ENCODE measurements around the gene KRT36.

Gene KRT36

DNA sequence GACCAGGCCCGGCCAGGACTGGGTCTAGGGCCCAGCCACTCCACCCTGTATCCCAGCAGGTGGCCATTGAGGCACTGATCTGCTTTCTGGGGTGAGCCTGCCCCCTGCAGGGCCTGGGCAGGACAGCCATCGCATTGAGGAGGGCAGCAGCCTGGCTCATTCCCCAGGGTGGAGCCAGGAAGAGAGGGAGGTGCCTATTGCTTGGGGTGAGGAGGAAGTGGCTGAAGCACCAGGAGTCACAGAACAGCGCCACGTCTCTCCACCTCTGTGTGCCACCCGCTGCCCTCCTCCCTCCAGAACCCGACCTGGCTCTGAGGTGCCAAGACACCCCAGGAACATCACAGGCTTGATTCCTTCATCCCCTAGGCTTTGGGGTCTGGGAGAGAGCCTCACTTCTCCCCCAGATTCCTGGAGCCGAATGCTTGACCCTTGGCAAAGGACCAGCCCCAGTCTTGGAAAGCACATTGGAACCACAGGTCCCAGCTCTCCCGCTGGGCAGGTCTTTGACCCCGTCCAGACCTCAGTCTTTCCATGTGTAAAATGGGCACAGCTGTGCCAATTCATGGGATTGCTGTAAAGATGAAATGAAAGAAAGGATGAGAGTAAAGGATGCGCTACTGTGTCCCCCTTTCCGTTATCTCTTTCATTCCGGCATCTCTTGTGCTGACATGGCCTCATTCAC, 7.2 kb upstream of the KRT36 start:
- H3K9me3 ChIP-seq (ENCODE audit: low read length) = no peaks in the 10 kb centered on the region
- TF ChIP-seq EZH2 (IDR thresholded peaks at IDR 0.05; ENCODE audit: borderline replicate concordance, low read length) = no peak
- TF ChIP-seq, protein P1, sequence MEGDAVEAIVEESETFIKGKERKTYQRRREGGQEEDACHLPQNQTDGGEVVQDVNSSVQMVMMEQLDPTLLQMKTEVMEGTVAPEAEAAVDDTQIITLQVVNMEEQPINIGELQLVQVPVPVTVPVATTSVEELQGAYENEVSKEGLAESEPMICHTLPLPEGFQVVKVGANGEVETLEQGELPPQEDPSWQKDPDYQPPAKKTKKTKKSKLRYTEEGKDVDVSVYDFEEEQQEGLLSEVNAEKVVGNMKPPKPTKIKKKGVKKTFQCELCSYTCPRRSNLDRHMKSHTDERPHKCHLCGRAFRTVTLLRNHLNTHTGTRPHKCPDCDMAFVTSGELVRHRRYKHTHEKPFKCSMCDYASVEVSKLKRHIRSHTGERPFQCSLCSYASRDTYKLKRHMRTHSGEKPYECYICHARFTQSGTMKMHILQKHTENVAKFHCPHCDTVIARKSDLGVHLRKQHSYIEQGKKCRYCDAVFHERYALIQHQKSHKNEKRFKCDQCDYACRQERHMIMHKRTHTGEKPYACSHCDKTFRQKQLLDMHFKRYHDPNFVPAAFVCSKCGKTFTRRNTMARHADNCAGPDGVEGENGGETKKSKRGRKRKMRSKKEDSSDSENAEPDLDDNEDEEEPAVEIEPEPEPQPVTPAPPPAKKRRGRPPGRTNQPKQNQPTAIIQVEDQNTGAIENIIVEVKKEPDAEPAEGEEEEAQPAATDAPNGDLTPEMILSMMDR (IDR thresholded peaks at IDR 0.05; ENCODE audit: low read length) = peak; percentile 48; the same call in 1 of the 2 replicates
- no peaks in the 10 kb centered on the region for H3K36me3 ChIP-seq (ENCODE audit: insufficient read depth, low read length)
- no peaks in the 10 kb centered on the region for H4K20me1 ChIP-seq (ENCODE audit: insufficient read depth, low read length)
- no peak overlapping the region for H3K27ac ChIP-seq (ENCODE audit: low read depth, low read length, poor library complexity, severe bottlenecking)
- peaks cover 7% of the 10 kb centered on the region; the same call in 1 of the 2 replicates for H3K27me3 ChIP-seq (ENCODE audit: insufficient read depth, low read length)
- H3K9ac ChIP-seq (ENCODE audit: low read length) = no peak overlapping the region
- no peaks in the 10 kb centered on the region for H3K4me1 ChIP-seq (ENCODE audit: insufficient read depth, low read length, severe bottlenecking)
- no peaks in the 10 kb centered on the region for H3K9me2 ChIP-seq (ENCODE audit: low read depth, low read length)
- H3K79me2 ChIP-seq (ENCODE audit: insufficient read depth, low read length) = no peaks in the 10 kb centered on the region
- H3K4me2 ChIP-seq (ENCODE audit: low read length) = no peak overlapping the region
- H3F3A ChIP-seq (ENCODE audit: insufficient read depth, low read length) = no peaks in the 10 kb centered on the region
- H2AFZ ChIP-seq (ENCODE audit: low read length) = no peak overlapping the region
- H3K4me3 ChIP-seq (ENCODE audit: low read depth, low read length, poor library complexity, severe bottlenecking) = no peak overlapping the region

GRCh38 chr17:41494524-41494923, 4.8 kb upstream of the KRT36 start:
- Histone ChIP-seq H3K79me2 (ENCODE audit: insufficient read depth, low read length) (no peaks in the 10 kb centered on the region), H2AFZ (ENCODE audit: low read length) (no peak overlapping the region), H3K4me1 (ENCODE audit: insufficient read depth, low read length, severe bottlenecking) (no peaks in the 10 kb centered on the region), H3F3A (ENCODE audit: insufficient read depth, low read length) (no peaks in the 10 kb centered on the region), H3K9me2 (ENCODE audit: low read depth, low read length) (no peaks in the 10 kb centered on the region), H4K20me1 (ENCODE audit: insufficient read depth, low read length) (no peaks in the 10 kb centered on the region), H3K4me3 (ENCODE audit: low read depth, low read length, poor library complexity, severe bottlenecking) (no peak overlapping the region), H3K27me3 (ENCODE audit: insufficient read depth, low read length) (peaks cover 7% of the 10 kb centered on the region; the same call in 1 of the 2 replicates), H3K9ac (ENCODE audit: low read length) (no peak overlapping the region), H3K9me3 (ENCODE audit: low read length) (no peaks in the 10 kb centered on the region), H3K36me3 (ENCODE audit: insufficient read depth, low read length) (no peaks in the 10 kb centered on the region), H3K27ac (ENCODE audit: low read depth, low read length, poor library complexity, severe bottlenecking) (no peak overlapping the region), H3K4me2 (ENCODE audit: low read length) (no peak overlapping the region)
- TF ChIP-seq EZH2 (IDR thresholded peaks at IDR 0.05; ENCODE audit: borderline replicate concordance, low read length) = no peak
- TF ChIP-seq, protein P1 (IDR thresholded peaks at IDR 0.05; ENCODE audit: low read length) = no peak

DNA sequence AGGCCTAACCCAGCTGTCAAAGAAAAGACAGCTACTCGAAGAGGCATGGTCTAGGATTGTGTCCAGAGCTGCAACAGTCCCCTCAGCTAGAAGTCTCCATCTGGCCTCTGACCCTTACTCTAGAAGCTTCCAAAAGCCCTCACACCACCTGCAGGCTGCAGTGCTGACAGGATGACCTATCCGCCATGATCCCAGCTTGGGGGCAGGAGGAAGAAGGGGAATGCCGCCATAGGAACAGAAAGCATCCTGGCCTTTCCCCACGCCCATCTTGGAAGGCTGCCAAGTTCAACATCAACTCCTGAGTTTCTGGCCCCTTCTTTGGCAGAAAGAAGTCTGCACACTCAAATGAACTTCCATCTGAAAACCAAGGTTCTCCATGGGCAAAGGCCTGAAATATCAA, 3.1 kb upstream of the KRT36 start:
- TF ChIP-seq, protein P1 (IDR thresholded peaks at IDR 0.05; ENCODE audit: low read length) = no peak
- TF ChIP-seq EZH2 (IDR thresholded peaks at IDR 0.05; ENCODE audit: borderline replicate concordance, low read length) = no peak

More for the DNA sequence above, 3.1 kb upstream of the KRT36 start:
- no peaks in the 10 kb centered on the region for H3K9me3 ChIP-seq (ENCODE audit: low read length)
- no peaks in the 10 kb centered on the region for H3K36me3 ChIP-seq (ENCODE audit: insufficient read depth, low read length)
- no peak overlapping the region for H3K27ac ChIP-seq (ENCODE audit: low read depth, low read length, poor library complexity, severe bottlenecking)
- no peak overlapping the region for H3K9ac ChIP-seq (ENCODE audit: low read length)
- H3F3A ChIP-seq (ENCODE audit: insufficient read depth, low read length) = no peaks in the 10 kb centered on the region
- H3K4me1 ChIP-seq (ENCODE audit: insufficient read depth, low read length, severe bottlenecking) = no peaks in the 10 kb centered on the region
- no peak overlapping the region for H3K4me2 ChIP-seq (ENCODE audit: low read length)
- no peaks in the 10 kb centered on the region for H3K79me2 ChIP-seq (ENCODE audit: insufficient read depth, low read length)
- no peak overlapping the region for H3K4me3 ChIP-seq (ENCODE audit: low read depth, low read length, poor library complexity, severe bottlenecking)
- peaks cover 9% of the 10 kb centered on the region; the same call in 1 of the 2 replicates for H3K27me3 ChIP-seq (ENCODE audit: insufficient read depth, low read length)
- H4K20me1 ChIP-seq (ENCODE audit: insufficient read depth, low read length) = no peaks in the 10 kb centered on the region
- no peak overlapping the region for H2AFZ ChIP-seq (ENCODE audit: low read length)
- no peaks in the 10 kb centered on the region for H3K9me2 ChIP-seq (ENCODE audit: low read depth, low read length)

Measured in OCI-LY1 (cell line).